T-helper 1 cell treated with Interleukin-12 subunit alpha and Interleukin-12 subunit beta and Interleukin-4 antibody, amounts not matched to agents 30 ng/mL and 1 ng/mL, for 36 hours (primary cell): ENCODE data around the gene RASA1. TPM values are rescaled to one million over a fixed set of nuclear protein-coding genes. Genes with fewer than 3 reads are reported as not detected.

ENCODE experiments used
- intact Hi-C: fragments of 100-400 bp; cut with micrococcal nuclease; formaldehyde crosslinking; loops from one replicate; pipeline ENCODE4 v1.15.1; 2024
- total RNA-seq: library from RNA; stranded (reverse); gene quantifications from 2 replicates; pipeline ENCODE4 v1.2.3, GENCODE V29; 2022

RASA1 gene
- total RNA-seq, 1 donor from 2014 or later: 19.6 TPM

DNA sequence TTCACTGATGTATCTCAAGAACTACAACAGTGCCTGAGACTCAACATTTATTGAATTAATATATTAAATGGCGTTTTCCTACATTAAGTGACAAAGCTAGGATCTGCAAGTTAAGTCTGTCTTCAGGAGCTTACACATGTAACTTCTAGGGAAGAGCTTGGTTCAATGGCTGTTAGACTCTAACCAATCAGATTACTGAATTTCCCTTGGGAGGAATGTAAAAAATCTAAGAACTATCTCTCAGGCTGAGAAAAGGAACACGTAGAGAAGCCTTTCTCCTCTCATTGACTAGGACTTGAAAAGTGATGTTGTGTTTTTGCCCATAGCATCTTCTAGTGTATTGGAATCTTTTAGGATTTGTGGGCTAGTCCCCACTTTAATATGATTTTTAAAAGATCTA lies 91.4 kb downstream of the RASA1 start:
- intact Hi-C loops: no loop called here

- intact Hi-C loops: no loop called here
These were observed 92.4 kb downstream of the RASA1 start for GRCh38 chr5:87360132-87360531.

DNA sequence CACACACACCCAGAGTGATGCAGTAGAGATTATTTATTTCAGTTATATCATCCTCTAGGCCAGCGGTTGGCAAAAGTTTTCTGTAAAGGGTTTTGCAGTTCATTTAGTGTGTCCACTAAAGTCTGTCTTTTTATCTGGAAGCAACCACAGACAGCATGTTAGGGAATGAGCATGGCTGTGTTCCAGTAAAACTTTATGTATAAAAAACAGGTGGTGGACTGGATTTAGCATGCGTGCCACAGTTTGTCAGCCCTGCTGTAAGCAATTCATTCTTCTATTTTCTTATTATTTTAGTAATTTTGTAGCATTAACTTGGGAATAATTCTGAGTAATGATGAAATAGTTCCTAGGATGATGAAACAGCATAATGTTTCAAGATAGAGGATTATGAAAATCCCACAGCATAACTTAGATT lies 93.4 kb downstream of the RASA1 start:
- intact Hi-C loops: no loop called here

DNA sequence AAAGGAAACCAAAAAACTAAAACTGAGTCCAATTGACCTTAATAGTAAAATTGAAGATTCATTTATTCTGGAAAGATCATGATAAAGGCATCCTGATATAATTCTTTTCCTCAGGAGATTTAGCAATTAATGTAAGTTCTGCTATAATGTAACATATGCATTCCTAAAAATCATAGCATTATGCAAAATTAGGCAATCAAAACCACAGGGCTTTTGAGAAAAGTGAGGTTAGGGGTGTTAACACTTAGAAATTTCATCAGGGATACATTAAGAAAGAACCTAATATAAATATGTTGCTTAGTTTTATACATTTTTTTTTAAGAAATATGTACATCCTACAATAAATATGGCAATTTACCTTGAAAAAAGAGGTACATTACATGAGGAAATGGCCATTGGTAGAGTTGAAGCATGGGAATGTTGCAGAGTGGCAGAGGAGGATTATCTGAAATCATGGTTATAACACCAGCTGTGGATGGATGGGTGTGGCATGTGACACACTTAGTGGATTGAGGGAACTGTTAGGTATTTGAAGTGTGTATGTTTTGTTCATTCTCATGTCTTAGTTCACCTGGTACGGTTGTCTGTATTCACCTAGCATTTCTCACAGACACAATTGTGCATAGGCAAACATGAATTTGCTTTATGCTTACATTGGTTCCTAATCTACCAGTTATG lies 94.0 kb downstream of the RASA1 start:
- intact Hi-C loops: no loop called here

GRCh38 chr5:87367243-87367642 lies 99.6 kb downstream of the RASA1 start:
- intact Hi-C loops: no loop called here

GRCh38 chr5:87368601-87369000 lies 100.9 kb downstream of the RASA1 start:
- intact Hi-C loops: no loop called here

DNA sequence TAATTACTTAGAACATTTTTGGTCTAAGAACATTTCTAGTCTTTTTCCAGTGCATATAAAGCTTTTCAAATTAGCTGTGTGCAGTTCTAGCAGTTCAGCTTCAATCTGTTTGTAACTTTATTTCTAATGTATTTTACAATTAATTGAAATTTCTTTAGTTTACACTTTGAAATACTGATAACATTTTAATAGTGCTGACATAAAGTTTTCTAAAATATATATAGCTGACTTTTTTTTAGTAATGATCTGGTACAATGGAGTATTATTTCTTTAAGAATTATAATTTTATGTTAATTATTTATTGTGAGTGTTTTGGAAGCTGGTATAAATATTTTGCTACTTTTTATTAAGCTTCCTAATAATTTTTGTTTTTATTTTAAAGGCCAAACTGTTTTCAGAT lies 101.7 kb downstream of the RASA1 start:
- intact Hi-C loops: no loop called here

- intact Hi-C loops: no loop called here
These were observed 105.0 kb downstream of the RASA1 start for GRCh38 chr5:87372705-87373104.

- intact Hi-C loops: no loop called here
These were observed 114.5 kb downstream of the RASA1 start for GRCh38 chr5:87382224-87382623.

GRCh38 chr5:87383216-87383615 lies 115.5 kb downstream of the RASA1 start:
- intact Hi-C loops: no loop called here

- intact Hi-C loops: no loop called here
These were observed 118.1 kb downstream of the RASA1 start for GRCh38 chr5:87385802-87386201.

GRCh38 chr5:87388129-87388528 lies 120.4 kb downstream of the RASA1 start:
- intact Hi-C loops: no loop called here

GRCh38 chr5:87389296-87390034 lies 121.8 kb downstream of the RASA1 start:
- intact Hi-C loops: no loop called here

GRCh38 chr5:87390075-87390474 lies 122.4 kb downstream of the RASA1 start:
- intact Hi-C loops: no loop called here

DNA sequence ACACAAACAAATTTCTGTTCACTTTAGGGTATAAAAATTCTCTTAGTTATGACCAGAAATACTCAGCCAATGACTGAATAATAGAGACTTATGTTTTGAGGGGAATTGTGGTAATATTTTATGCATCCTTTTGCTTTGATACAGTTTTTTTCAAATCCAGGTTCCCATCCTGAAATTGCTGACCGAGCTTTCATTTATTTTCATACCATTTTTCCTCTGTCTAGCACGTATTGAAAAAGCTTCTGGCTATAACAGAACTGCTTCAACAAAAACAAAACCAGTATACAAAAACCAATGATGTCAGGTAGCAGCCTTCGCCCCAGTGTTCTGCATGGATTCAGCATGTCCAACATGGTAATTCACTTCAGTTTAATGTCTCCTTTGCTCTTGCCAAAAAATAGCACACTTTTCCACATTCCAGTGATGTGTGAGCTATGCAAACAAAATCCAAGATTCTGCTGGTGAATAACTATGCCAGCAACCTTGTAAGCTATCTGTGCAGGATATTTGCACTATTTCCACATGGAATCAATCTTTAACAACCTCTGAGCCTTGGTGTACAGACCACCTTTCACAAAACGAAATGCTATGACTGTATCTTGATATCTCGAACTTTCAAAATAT lies 123.0 kb downstream of the RASA1 start:
- intact Hi-C loops: no loop called here

- intact Hi-C loops: no loop called here
These were observed 124.5 kb downstream of the RASA1 start for GRCh38 chr5:87392170-87392569.

GRCh38 chr5:87392801-87393200 lies 125.1 kb downstream of the RASA1 start:
- intact Hi-C loops: no loop called here

- intact Hi-C loops: no loop called here
These were observed 125.6 kb downstream of the RASA1 start for GRCh38 chr5:87393331-87393730.

DNA sequence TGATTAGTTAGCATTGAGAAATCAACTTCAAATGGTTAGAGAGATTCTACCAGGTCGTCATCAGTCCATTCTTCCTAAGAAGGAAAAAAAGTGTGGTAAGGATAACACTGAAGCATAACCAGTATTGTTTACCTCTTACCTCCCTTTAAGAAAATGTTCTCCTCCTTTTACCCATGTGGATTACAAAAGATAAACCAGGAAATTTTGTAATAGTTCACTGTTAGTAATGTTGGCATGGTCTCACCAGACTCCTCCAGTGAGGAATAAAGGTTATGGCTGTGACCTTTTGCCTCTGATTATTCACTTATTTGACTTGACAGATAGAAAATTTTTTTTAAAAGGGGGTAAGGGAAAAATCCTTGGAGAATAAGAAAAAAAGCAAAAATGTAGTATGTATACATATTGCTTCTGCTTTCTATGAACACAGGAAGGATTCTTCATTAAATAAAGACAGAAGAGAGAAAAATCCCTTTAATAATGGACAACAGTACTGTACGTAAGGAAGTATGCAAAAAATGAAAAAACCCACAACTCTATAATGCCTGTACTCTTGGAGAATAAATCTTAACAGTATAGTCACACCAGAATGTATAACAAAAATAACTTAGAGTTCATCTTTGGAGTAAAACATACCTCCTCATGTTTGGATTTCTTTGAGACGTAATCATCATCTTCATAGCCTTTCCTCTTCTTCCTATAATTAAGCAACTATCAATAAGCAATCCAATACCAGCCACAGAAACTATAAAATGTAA lies 126.9 kb downstream of the RASA1 start:
- intact Hi-C loops: no loop called here

DNA sequence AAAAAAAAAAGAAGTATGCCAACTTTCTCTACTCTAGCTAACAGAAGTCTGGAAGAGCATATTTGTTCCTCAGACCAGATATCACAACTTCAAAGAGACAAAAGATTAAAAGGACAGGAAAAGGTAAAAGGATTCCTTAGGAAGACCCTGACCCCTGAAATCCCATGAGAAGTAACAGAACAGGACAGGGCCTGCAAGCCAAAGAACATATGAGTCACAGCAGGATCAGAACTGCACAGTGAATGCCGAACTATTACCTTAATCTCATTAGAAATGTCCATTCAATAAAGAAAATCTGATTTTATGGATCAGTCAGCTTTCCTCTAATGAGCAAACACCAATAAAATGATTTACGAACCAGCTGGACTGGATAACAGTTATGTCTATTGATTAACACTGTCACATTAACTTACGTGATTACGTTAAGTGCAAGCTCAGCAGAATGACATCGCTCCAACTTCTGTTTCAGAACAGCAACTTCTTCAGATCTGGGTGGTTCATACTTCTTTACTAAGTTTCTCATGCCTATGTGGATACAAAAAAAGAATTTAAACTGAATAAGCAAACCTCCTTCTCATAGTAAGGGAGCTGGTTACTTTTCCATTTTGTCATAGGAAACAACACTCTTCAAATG lies 131.4 kb downstream of the RASA1 start:
- intact Hi-C loops: no loop called here

DNA sequence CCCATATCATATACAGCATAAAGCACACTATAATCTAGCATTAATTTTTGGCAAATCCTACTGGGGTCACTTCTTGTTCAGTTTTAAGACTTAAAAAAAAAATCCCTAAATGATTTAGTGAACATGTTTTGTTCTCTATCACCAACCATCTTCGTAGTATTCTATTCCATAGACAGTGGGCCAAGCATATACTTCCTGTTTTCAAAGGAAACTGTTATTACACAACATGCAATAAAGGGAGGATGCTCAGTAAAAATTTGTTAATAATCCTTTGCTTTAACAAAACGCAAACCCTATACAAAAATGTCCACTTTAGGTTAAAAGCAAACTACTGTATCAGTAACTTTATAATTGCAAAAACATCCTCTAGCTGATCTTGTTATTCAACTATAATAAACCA lies 132.0 kb downstream of the RASA1 start:
- intact Hi-C loops: loop anchor here (1.0 to 2.0 kb wide), 11 partner anchors 13 to 518 kb away; partner anchors contain the start of gene CCNH
